Measurements from ENCODE around the gene PPP4R2.

DNA sequence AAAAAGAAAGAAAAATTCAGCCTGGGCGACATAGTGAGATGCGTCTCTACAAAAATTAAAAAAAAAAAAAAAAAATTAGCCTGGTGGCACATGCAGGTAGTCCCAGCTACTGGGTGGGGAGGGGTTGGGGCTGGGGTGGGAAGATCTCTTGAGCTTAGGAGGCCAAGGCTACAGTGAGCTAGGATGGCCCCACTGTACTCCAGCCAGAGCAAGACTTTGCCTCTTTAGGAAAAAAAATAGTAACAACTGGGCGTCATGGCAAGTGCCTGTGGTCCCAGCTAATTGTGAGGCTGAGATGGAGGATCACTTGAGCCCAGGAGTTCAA is 23.9 kb upstream of the PPP4R2 start:
- TF ChIP-seq CTCF (conservative IDR thresholded peaks at IDR 0.05 in 1 of 2, IDR thresholded peaks at IDR 0.05 in 1 of 2; ENCODE audit: extremely low read depth in 1 of 2, insufficient read depth in 1 of 2, low read depth in 1 of 2, low read length in 2 of 2) (no peak), EZH2 (IDR thresholded peaks at IDR 0.05; ENCODE audit: borderline replicate concordance, low read length) (no peak)

Data from mammary epithelial cell (primary cell).